HG02571 (cell line): ENCODE results near the gene TMCC1.
A peak's percentile ranks its signal among the peaks of the same experiment; 100 is the strongest.
"Not testable (repeated sequence)": the region's sequence is repeated elsewhere in the genome, so short reads cannot be mapped to it uniquely, and the experiment has no call there.

Source experiments
- ATAC-seq: cut with Tn5 transposase; IDR thresholded peaks from one replicate; pipeline ENCODE4 v1.9.1; 2021; ENCODE audit warnings: mild to moderate bottlenecking, moderate library complexity; ENCODE audit not compliant: unreplicated experiment

TMCC1 gene

DNA sequence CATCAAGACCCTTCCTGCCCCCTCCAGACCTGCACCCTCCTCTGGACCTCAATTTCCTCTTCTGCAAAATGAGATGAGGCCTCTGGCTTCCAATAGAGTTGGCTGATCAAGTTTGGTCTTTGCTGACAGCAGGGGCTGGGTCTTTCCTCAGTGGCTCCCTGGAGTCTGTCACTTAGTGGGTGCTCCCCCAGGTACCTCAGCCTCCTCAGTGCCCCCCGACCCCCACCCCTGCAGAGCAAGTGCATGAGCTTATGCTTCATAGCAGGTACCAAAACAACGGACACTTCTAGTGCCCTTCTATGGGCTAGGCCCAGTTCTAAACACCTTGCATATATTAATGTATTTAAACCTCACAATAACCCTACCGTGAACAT, 280.2 kb downstream of the TMCC1 start:
- ATAC-seq = no peak

- ATAC-seq = no peak
Observed at GRCh38 chr3:129612534-129613366, 280.8 kb downstream of the TMCC1 start.

DNA sequence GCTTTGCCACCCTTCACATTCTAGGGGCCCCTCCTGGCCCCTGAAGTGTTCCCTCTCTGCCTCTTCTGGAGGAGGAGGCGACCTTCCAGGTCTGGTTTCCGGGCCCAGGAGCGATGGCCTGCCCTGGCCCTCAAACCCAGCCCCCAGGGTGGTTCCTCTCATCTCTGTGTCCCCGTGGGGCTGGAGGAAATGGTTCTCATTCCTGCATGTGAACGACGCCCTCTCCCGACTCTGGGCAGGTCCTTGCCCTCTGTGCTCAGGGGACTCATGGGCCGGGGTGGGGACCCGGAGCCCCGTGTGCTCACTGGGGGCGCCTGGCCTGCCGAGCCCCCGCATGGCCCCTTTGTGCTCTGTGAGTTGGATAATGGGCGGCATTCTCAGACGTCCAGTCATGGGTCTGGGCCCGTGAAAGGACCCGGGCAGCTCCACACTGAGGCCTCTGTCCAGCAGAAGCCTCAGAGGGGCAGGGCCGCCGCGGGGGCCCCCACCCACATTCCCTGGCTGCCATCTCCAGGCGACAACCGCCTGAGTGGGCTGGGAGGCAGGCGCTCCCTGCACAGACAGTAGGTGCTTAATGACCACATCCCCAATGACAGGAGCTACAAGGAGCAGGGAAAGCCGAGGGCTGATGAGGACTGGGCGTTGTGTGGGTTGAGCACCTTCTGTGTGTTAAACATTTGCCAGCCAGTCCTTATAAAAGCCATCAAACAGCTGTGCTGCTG, 281.5 kb downstream of the TMCC1 start:
- ATAC-seq = no peak

DNA sequence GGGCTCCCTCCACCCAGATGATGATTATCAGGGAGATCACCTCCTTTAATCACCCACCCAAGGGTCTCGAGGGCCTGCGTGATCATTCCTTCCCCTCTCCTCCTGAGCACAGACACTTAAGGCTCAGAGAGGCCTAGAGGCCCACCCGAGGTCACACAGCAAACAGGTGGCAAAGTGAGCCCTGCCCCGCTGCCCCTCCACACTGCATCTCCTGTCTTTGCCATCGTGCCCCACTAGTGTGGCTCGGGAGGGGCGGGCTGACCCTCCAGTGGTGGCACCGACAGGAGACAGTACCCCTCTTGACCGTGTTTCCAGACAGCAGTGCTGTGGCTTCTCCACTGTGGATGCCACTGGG, 282.1 kb downstream of the TMCC1 start:
- ATAC-seq = no peak

- ATAC-seq = not testable (repeated sequence)
Observed at GRCh38 chr3:129610794-129611445, 282.6 kb downstream of the TMCC1 start.

- ATAC-seq = no peak
Observed at GRCh38 chr3:129610276-129610675, 283.2 kb downstream of the TMCC1 start.

DNA sequence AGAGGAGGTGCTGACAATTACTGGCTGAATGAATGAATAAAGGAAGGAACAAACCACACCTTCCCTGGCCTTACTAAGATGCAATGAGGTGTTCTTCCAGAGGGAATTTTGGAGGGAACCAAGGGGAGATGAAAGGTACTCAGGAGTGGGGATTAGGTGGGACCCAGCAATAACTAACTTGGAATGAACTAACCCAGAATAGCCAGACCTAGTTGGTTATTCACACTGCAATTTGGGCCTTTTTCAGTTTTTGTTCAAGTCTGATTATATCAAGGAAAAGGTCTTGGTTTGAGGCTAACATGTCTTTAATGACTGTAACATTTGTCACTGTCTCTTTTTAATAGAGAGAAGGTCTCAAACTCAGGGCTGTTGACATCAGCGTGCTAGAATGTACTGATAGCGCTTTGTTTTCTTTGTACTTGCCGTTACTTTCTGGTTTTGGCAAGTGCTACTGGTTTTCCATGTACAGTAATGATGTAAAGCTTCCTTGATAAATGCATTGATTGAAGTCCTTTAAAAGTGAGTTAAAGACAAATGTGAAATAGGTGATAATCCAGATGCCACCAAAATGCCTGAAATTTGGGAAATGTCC, 283.8 kb downstream of the TMCC1 start:
- ATAC-seq = no peak

DNA sequence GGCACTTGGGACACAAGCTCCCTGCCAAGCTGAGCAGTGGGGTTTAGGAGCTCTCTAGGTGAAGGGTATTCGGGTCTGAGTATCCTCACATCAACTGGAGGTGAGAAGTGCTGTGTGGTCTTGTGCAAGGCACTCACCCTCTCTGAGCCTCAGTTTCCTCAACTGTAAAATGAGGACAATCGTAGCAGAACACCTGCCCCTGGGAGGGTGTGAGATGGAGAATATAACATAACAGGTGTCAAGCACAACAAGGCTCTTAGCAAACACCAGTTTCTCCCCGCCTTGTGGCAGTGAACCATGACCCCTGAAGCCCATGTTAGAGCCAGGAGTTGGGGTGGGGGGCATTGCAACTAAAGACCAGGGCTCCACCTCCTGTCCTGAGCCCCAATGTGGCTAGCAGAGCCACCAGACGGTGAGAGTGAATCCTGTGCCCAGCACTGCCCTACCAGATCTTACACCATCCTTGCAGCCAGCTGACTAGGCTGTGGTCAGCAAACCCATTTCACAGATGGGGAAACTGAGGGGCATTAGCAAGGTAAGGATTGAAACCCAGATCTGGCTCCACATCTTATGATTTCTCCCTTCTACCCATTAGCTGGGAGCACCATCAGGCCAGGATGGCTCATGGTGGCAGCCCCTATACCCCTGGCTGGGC, 284.4 kb downstream of the TMCC1 start:
- ATAC-seq = no peak

GRCh38 chr3:129608087-129608935, 285.2 kb downstream of the TMCC1 start:
- no peak for ATAC-seq

DNA sequence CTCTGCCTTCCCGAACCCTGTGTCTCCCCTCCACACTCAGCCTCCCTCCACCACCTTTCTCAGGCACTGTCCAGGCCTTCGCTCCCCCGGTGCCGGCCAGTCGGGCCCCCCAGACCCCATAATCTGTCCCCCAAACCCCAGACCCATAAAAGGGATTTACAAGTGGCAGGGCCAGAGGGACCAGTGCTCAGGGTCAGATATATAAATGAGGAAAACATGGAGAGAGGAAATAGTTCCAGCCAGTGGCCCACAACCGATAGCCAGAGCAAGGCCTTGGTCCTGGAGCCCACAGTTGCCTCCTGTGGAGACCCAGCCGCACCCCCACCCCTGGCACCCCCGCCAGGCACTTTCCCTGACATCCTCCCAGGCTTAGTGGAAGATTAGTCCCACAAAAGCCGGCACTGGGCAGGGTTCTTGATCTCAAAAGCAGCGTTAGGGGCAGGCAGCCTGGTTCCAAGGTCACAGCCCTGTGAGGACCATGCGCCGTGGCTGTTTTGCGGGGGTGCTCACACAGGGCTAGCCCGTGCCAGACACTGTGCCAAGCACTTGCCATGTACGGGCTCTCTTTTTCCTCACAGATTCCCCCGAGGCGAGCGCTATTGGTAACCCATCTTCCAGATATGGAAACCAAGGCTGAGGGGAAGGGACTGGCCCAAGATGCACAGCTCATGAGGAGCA, 286.0 kb downstream of the TMCC1 start:
- no peak for ATAC-seq

- ATAC-seq = peak; percentile 44
Observed at GRCh38 chr3:129606636-129607390, 286.7 kb downstream of the TMCC1 start, which contains the start of gene PLXND1. Gene PLXND1 (minus strand): TSS chr3:129606676. CDS start chr3:129606639, 37 bp downstream.

DNA sequence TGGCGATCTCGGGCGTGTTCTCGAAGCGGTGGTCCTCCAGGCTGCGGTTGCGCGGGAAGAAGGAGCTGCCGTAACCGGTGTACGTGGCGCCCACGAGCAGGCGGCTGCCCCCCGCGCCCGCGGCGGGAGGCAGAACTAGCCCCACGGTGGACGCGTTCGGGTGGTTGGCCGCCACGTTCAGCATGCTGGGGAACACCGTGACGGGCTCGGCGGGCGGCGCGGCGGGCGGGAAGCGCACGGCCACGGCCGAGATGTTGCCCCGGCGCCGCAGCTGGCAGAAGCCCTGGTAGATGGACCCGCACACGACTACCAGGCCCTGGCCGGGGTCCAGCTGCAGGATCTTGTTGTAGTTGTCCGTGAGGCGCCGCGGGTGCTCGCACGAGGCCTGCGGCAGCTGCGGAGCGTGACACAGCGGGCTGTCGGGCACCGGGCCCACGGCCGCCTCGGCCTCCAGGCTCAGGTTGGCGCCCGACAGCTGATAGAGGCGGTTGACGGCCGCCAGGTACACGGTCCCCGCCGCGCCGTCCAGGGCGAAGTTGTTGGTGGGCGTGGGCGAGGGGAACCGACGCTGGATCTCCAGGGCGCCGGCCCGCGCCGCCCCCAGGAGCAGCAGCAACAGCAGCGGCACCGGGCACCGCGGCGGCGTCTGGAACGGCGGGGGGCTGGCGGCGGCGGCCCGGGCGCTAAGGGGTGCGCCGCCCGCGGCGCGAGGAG, 287.4 kb downstream of the TMCC1 start:
- ATAC-seq = peak; percentile 23

GRCh38 chr3:129605203-129605921, 288.1 kb downstream of the TMCC1 start:
- ATAC-seq = no peak

DNA sequence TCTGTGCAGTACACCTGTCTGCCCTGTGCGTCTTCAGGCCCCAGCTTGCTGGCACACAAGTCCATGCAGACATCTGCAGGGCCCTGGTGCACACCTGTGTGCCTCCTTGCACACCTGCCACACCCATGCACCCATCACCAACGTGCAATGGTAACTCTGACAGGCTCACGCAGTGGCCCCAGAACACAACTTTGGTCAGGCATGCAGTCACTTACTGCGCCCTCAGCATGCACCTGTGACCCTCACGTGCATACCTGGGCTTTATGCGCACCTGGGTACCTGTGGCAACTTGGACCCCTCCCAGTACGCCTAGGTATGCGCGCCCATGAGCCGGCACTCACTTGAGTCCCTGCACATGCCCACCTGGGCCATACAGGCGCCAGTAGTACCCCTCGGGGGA, 288.7 kb downstream of the TMCC1 start:
- no peak for ATAC-seq

GRCh38 chr3:129603991-129604749, 289.3 kb downstream of the TMCC1 start:
- no peak for ATAC-seq

DNA sequence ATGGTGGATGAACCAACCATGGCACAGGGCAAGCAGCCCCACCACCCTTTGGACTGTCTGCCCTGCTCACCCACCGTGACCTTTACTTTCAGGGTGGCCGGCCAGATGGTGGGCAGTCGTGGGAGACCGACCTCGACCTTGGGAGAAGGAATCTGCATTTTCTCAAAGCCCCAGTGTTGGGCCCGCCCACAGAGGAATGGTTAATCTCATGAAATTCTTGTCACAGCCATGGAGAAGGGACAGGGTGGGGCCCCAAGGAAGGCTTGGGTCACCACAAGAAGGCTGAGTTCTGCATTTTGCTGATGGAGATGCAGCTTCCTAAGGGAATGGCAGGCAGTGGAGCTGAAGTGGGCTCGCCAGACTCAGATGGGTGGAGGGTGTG, 290.0 kb downstream of the TMCC1 start:
- ATAC-seq = no peak
